CD14-positive monocyte (primary cell): ENCODE measurements around the gene THY1. TPM values are rescaled to one million over a fixed set of nuclear protein-coding genes. Genes with fewer than 3 reads are reported as not detected.
A peak's percentile ranks its signal among the peaks of the same experiment; 100 is the strongest.

Source experiments
- DNase-seq, 3 donors: peaks; one replicate each; pipeline ENCODE4 v3.0.0-alpha.2; 2011 to 2022
- H2AFZ ChIP-seq: 2 replicates; pipeline ENCODE4 v1.6.0; 2012; ENCODE audit warnings: mild to moderate bottlenecking, low read depth, low read length, inconsistent platforms; ENCODE audit not compliant: insufficient read depth, poor library complexity, severe bottlenecking
- H3K27ac ChIP-seq, 2 donors: 1 replicate in 1 of 2; 2 replicates in 1 of 2; pipeline ENCODE4 v1.5.1; 2012 to 2013; ENCODE audit warnings: low read length in 2 of 2, control low read depth in 1 of 2, inconsistent platforms in 1 of 2, low read depth in 1 of 2, mild to moderate bottlenecking in 1 of 2
- H3K27me3 ChIP-seq, 2 donors: one replicate each; pipeline versions ENCODE4 v1.6.0 to v1.6.1; 2011 to 2013; ENCODE audit warnings: low read length in 2 of 2; ENCODE audit not compliant: control insufficient read depth in 2 of 2, insufficient read depth in 2 of 2
- H3K36me3 ChIP-seq, 2 donors: replicated peaks in 1 of 2; 1 replicate in 1 of 2; 2 replicates in 1 of 2; pipeline versions ENCODE4 v1.5.1 to v1.6.1; 2012 to 2013; ENCODE audit warnings: low read length in 2 of 2, control low read depth in 1 of 2, inconsistent platforms in 1 of 2, mild to moderate bottlenecking in 1 of 2; ENCODE audit not compliant: insufficient read depth in 2 of 2, control insufficient read depth in 1 of 2
- H3K4me1 ChIP-seq, 2 donors: 1 replicate in 1 of 2; 2 replicates in 1 of 2; pipeline versions ENCODE4 v1.5.1 to v1.6.1; 2012 to 2013; ENCODE audit warnings: low read length in 2 of 2, control low read depth in 1 of 2, inconsistent platforms in 1 of 2, mild to moderate bottlenecking in 1 of 2, moderate library complexity in 1 of 2; ENCODE audit not compliant: insufficient read depth in 2 of 2, control insufficient read depth in 1 of 2
- H3K4me2 ChIP-seq: replicated peaks from 2 replicates; pipeline ENCODE3; 2012; ENCODE audit warnings: low read length, moderate library complexity, mild to moderate bottlenecking; ENCODE audit not compliant: poor library complexity, severe bottlenecking; ENCODE audit errors: extremely low read depth
- H3K4me3 ChIP-seq, 3 experiments: fragments of 200-600 bp in 1 of 3; sonication (generic) in 1 of 3; replicated peaks in 1 of 3; 1 replicate in 2 of 3; 2 replicates in 1 of 3; pipeline ENCODE4 v1.5.1; 2011 to 2013; ENCODE audit warnings: low read length in 3 of 3, mild to moderate bottlenecking in 3 of 3, control low read depth in 2 of 3, low read depth in 2 of 3, inconsistent platforms in 1 of 3, moderate library complexity in 1 of 3
- H3K79me2 ChIP-seq: 2 replicates; pipeline ENCODE4 v1.6.0; 2012; ENCODE audit warnings: mild to moderate bottlenecking, control low read depth, inconsistent platforms, low read length, moderate library complexity; ENCODE audit not compliant: insufficient read depth
- H3K9ac ChIP-seq: 2 replicates; pipeline ENCODE4 v1.6.0; 2017; ENCODE audit warnings: low read length, mild to moderate bottlenecking; ENCODE audit not compliant: insufficient read depth, poor library complexity, severe bottlenecking
- H3K9me3 ChIP-seq, 2 donors: replicated peaks in 1 of 2; 1 replicate in 1 of 2; 2 replicates in 1 of 2; pipeline versions ENCODE4 v1.5.1 to v1.6.1; 2012 to 2013; ENCODE audit warnings: low read length in 2 of 2, control low read depth in 1 of 2; ENCODE audit not compliant: control insufficient read depth in 1 of 2, insufficient read depth in 1 of 2
- H4K20me1 ChIP-seq: 2 replicates; pipeline ENCODE4 v1.6.0; 2012; ENCODE audit warnings: mild to moderate bottlenecking, low read length, control low read depth, moderate library complexity; ENCODE audit not compliant: insufficient read depth
- H3K27ac Mint-ChIP-seq, 7 donors: one replicate each; pipeline ENCODE4 v1.8.0; 2020; ENCODE audit warnings: mild to moderate bottlenecking in 7 of 7, mixed read lengths in 7 of 7, moderate library complexity in 6 of 7, inconsistent platforms in 2 of 7
- H3K27me3 Mint-ChIP-seq, 3 donors: one replicate each; pipeline ENCODE4 v1.8.0; 2021 to 2022; ENCODE audit warnings: low read depth in 3 of 3, mild to moderate bottlenecking in 3 of 3, mixed read lengths in 3 of 3, moderate library complexity in 3 of 3, inconsistent platforms in 1 of 3
- H3K36me3 Mint-ChIP-seq, 2 donors: one replicate each; pipeline ENCODE4 v1.8.0; 2020; ENCODE audit warnings: mixed read lengths in 2 of 2, inconsistent platforms in 1 of 2, mild to moderate bottlenecking in 1 of 2
- H3K4me1 Mint-ChIP-seq: one replicate; pipeline ENCODE4 v1.8.0; 2020; ENCODE audit warnings: mild to moderate bottlenecking, mixed read lengths
- H3K4me3 Mint-ChIP-seq, 2 donors: one replicate each; pipeline ENCODE4 v1.8.0; 2020; ENCODE audit warnings: mild to moderate bottlenecking in 2 of 2, mixed read lengths in 2 of 2, moderate library complexity in 1 of 2
- H3K9me3 Mint-ChIP-seq, 7 donors: one replicate each; pipeline ENCODE4 v1.8.0; 2020 to 2022; ENCODE audit warnings: mixed read lengths in 7 of 7, mild to moderate bottlenecking in 6 of 7, moderate library complexity in 6 of 7, inconsistent platforms in 2 of 7
- CTCF ChIP-seq: fragments of 200-600 bp; IDR thresholded peaks from one replicate; pipeline ENCODE4 v1.8.0; 2022; ENCODE audit warnings: antibody characterized with exemption, mild to moderate bottlenecking
- WGBS: methylation state at CpG from one replicate; pipeline ENCODE4 v1.1.5; 2013; ENCODE audit warnings: missing lambda C conversion rate; ENCODE audit not compliant: insufficient coverage; 5-methylcytosine and 5-hydroxymethylcytosine counted together
- intact Hi-C, 2 donors: fragments of 100-400 bp; cut with micrococcal nuclease; formaldehyde crosslinking; loops; one replicate each; pipeline versions ENCODE4 v1.15.0 to v1.15.1; 2023
- polyA plus RNA-seq, 3 donors: library from polyadenylated mRNA; depleted of rRNA in 1 of 3; unstranded in 2 of 3; stranded (reverse) in 1 of 3; fragments of 300-500 nt in 2 of 3; fragments of >200 nt in 1 of 3; fragmentation: Illumina TruSeq in 2 of 3; gene quantifications; 1 replicate in 2 of 3; 2 replicates in 1 of 3; pipeline ENCODE4 v1.2.3, GENCODE V29; 2012 to 2021

The THY1 gene
- polyA plus RNA-seq, 3 donors: not detected

- Mint-ChIP-seq H3K4me3 (no peak overlapping the region), H3K4me1 (peaks cover 11% of the 10 kb centered on the region), H3K9me3 (peaks cover 0 to 12% (median 5%) of the 10 kb centered on the region in 7 donors), H3K27ac (no peak overlapping the region), H3K27me3 (peaks cover 48 to 58% (median 53%) of the 10 kb centered on the region in 3 donors), H3K36me3 (no peaks in the 10 kb centered on the region)
- Histone ChIP-seq H3K79me2 (no peaks in the 10 kb centered on the region), H2AFZ (no peak overlapping the region), H3K27me3 (peaks cover 22 to 48% of the 10 kb centered on the region in 2 donors), H3K4me1 (no peaks in the 10 kb centered on the region), H3K9ac (no peak overlapping the region), H3K4me3 (no peak overlapping the region), H3K4me2 (no peak overlapping the region), H3K9me3 (peaks cover 0 to 11% of the 10 kb centered on the region in 2 donors), H3K36me3 (no peaks in the 10 kb centered on the region), H3K27ac (no peak overlapping the region), H4K20me1 (no peaks in the 10 kb centered on the region)
- intact Hi-C loops: no loop called here
- 96% methylated on average over 14 of the region's 18 CpGs for WGBS
- TF ChIP-seq CTCF: no peak
- no peak for DNase-seq
Observed at GRCh38 chr11:119419834-119420492, 3.0 kb downstream of the THY1 start.

- Histone ChIP-seq H3K27me3 (peaks cover 19 to 41% of the 10 kb centered on the region in 2 donors), H3K79me2 (no peaks in the 10 kb centered on the region), H4K20me1 (no peaks in the 10 kb centered on the region), H3K27ac (no peak overlapping the region), H3K9ac (no peak overlapping the region), H3K36me3 (no peaks in the 10 kb centered on the region), H3K4me3 (no peak overlapping the region), H3K4me2 (no peak overlapping the region), H3K4me1 (no peaks in the 10 kb centered on the region), H3K9me3 (peaks cover 0 to 11% of the 10 kb centered on the region in 2 donors), H2AFZ (no peak overlapping the region)
- WGBS: 92% methylated on average over 3 of the region's 5 CpGs
- H3K27ac Mint-ChIP-seq: peak overlapping the region in 2 of 7 donors; percentile 19 to 81
- H3K27me3 Mint-ChIP-seq: peaks cover 41 to 50% (median 48%) of the 10 kb centered on the region in 3 donors
- H3K9me3 Mint-ChIP-seq: peaks cover 0 to 12% (median 4%) of the 10 kb centered on the region in 7 donors
- H3K4me1 Mint-ChIP-seq: peaks cover 11% of the 10 kb centered on the region
- H3K36me3 Mint-ChIP-seq: no peaks in the 10 kb centered on the region
- no peak for TF ChIP-seq CTCF
- DNase-seq: no peak
- intact Hi-C loops: no loop called here
- H3K4me3 Mint-ChIP-seq: no peak overlapping the region
Observed at GRCh38 chr11:119419246-119419645, 3.7 kb downstream of the THY1 start.
